Measurements from ENCODE around the gene USPL1.
"Not testable (repeated sequence)": the region's sequence is repeated elsewhere in the genome, so short reads cannot be mapped to it uniquely, and the experiment has no call there.

USPL1 gene

GRCh38 chr13:30616927-30617314, 799 bp upstream of the USPL1 start:
- peak; percentile 92 for DNase-seq

- peak; percentile 29 for DNase-seq
Measured at GRCh38 chr13:30618186-30618929, 638 bp downstream of the USPL1 start.

DNA sequence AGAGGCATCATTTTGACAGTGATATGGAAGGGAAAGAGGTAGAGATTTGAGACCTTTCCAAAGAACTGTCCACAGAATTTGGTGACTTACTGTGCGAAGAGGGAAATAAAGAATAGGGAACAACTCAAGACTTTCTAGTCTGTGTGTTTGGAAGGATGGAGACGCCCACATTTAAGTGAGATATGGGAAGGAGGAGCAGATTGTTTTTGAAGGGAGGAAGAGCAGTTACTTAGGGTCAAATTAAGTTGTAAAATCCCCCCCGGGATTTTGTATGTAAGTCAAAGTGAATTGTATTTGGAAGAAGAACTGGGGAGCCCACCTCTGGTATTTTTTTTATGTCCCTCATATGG, 1.2 kb downstream of the USPL1 start:
- DNase-seq, result peak; percentile 61

- peak; percentile 26 for DNase-seq
Measured at GRCh38 chr13:30619731-30620130, 2.0 kb downstream of the USPL1 start.

DNA sequence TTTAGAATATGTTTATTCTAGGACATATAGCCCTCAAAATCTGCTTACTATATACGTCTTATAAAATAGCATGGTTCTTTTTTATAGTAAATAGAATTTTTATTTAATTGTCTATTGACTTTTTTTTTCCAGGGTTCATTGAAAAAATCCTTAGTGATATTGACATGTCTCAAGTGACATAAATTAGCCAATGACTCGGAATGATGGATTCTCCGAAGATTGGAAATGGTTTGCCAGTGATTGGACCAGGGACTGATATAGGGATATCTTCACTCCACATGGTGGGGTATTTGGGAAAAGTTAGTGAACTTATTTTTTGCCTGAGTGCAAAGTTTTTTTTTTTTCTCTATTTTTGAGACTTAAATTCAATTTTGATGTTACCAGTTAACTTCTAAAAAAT, 3.2 kb downstream of the USPL1 start:
- DNase-seq, result no peak

GRCh38 chr13:30622551-30622950, 4.8 kb downstream of the USPL1 start:
- no peak for DNase-seq

DNA sequence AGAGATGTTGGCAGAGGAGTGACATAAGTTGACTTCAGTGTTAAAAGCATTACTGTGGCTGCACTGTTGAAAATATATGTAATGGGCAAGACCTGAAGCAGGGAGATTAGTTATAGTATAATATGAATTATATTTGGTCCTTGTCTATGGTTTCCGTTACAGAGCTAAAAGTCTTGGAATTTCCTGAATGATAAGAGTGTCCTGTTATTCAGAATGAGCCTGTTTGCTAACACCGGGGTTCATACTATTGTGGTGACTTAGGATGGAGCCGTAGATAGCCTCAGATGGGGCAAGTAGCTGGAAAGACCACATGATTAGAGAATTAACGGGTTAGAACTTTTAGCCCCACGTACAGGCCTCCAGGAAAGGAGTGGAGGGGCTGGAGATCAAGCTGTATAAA, 5.7 kb downstream of the USPL1 start:
- no peak for DNase-seq

DNA sequence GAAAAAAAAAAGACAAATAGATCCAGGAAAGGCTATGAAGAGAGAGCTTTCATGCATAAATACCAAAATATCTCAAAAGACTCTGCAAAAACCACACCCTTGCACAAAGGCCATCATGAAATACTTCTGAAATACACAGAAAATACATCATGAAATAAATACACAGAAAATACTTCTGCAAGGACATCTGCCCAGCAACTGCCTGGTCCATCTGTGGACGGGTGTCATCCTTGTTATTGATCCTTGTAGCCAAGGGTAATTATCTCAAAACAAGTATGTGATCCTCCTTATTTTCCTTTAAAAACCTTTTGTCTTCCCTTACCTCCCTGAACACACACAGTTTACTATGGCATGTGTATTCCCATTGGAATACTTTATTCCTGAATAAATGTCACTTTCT, 6.9 kb downstream of the USPL1 start:
- DNase-seq, result no peak

DNA sequence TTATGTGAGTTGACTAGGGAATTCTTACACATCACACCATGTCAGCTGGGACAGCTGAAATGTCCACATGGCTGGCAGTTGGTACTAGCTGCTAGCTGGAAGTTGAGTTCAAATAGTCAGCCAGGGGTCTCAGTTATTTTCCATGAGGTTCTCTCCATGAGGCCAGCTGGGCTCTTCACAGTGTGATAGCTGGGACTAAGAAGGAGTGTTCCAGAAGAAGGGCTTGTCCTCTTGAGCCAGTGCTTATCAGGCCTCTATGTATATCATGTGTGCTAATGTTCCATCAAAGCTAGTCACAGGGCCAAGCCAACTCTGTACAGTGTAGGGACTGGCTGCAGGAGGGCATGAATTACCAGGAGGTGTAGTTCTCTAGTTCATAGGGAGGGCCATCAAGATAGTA, 11.8 kb downstream of the USPL1 start:
- no peak for DNase-seq

GRCh38 chr13:30633861-30634260, 16.1 kb downstream of the USPL1 start:
- DNase-seq, result no peak

GRCh38 chr13:30634838-30635237, 17.1 kb downstream of the USPL1 start:
- DNase-seq, result no peak

DNA sequence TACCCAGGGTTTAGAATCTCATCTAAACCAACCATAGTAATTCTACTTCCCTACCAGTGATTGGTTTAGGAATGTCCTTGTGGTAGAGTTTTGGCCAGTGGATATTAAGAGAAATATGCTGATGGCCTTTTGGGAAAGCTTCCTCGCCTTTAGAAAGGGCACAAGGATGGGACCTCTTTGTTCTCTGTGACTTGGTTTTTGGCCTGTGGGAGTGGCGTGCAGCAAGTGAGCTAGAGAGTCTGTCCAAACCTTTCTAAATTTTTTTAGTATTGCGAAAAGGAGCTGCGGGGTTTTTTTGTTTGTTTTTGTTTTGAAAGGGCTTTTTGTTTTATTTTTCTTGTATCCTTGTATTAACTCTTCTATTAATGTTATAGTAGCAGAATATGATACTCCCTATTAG, 20.6 kb downstream of the USPL1 start:
- no peak for DNase-seq

- DNase-seq, result no peak
Measured at GRCh38 chr13:30639671-30640070, 22.0 kb downstream of the USPL1 start.

DNA sequence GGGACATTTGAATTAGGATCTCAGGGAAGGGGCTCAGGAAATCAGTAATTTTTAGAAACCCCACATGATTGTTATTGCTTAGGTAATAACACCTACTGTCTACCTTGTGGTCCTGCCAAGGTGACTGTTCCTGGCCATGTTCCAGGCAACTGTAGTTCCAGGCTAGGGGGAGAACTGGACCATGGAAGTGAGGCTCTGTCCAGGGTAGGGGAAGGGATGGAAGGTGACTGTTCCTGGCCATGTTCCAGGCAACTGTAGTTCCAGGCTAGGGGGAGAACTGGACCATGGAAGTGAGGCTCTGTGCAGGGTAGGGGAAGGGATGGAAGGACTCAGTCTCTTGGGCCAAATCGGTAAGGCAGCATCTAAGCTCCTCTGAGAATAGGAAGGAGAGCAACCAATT, 23.5 kb downstream of the USPL1 start:
- not testable (repeated sequence) for DNase-seq

GRCh38 chr13:30645629-30646028, 27.9 kb downstream of the USPL1 start:
- DNase-seq, result no peak

- no peak for DNase-seq
Measured at GRCh38 chr13:30647420-30647819, 29.7 kb downstream of the USPL1 start.

DNA sequence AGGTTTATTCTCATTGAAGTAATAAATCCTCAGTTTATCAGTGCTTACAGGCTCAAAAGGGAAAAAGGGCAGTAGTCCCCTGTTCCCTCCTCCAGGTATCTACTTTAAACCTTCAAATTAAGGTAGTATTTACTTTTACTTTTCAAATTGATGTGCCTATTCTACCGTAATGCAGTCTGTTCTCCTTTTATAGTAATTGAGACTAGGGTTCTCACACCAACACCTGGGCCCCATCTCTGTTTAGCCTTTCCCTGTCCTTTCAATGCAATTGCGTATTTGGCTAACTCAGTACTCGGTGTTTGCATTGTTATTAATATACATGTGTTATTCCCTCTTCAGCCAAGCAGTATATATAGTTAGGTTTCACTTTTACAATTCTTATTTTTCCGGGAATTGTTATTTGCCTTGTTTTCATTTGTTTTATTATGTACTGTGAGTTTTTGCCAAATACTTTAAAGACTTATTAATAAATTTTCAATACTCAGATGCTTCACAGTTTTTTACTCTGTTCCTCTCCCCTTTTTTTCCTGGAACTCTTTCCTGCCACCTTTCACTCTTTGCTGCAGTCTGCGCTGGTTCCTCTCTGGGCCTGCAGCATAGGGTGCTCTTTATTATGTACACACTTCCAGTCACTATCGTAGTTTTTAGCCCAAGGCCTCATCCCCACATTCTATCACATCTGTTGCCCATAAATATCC, 30.3 kb downstream of the USPL1 start:
- no peak for DNase-seq

DNA sequence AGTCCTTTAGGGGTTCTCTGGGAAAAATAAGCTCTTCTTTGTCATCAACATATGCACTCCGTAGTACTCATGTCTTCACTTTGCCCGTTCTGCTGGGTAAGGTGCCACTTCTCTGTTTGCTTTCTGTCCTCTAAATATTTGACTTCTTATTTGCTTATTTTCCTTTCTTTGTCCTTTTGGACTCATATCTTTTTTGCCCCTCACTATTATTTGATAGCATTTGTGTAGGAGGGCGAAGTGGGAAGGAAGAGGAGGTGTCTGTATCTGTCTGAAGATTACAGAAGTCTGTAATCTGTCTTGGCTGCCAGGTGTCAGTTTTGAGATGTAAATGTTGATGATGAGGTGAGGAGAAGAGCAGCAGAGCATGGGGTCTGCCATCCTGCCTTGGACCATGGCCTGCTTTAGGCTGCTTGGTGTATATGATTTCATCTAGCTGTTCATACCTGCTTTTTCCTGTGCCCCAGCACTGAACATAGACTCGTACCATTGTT, 30.8 kb downstream of the USPL1 start:
- no peak for DNase-seq

- DNase-seq, result peak; percentile 21
Measured at GRCh38 chr13:30651648-30652047, 33.9 kb downstream of the USPL1 start.

- no peak for DNase-seq
Measured at GRCh38 chr13:30652746-30653386, 35.1 kb downstream of the USPL1 start.

- DNase-seq, result no peak
Measured at GRCh38 chr13:30654430-30654829, 36.7 kb downstream of the USPL1 start.

GRCh38 chr13:30656178-30656577, 38.5 kb downstream of the USPL1 start:
- DNase-seq, result no peak

DNA sequence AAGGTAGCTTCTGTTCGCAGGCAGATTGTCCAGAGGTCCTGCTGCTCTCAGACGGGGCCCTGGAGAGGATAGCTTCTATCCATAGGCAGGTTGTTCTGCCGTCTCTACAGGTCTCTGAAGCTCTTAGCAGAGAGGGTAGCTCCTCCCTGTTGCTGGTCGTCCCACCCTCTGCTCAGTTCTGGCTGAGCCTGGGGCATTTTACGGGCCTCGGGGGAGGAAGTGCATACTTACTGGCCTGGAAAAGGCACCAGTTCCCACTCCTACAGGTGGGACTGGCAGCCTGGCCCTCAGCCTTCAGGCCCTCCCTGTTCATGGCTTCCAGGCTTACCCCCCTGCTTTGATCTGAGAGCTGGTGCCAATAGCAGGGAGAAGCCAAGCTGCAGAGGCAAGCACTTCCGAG, 42.3 kb downstream of the USPL1 start:
- DNase-seq, result no peak

- no peak for DNase-seq
Measured at GRCh38 chr13:30660796-30661195, 43.1 kb downstream of the USPL1 start.

Measured in inflammatory macrophage treated with lipopolysaccharide for 4 hours (primary cell).